HepG2 (cell line): ENCODE results near the gene CHST2. TPM values are rescaled to one million over a fixed set of nuclear protein-coding genes. Genes with fewer than 3 reads are reported as not detected.

Experiments used
- CEBPB ChIP-seq: IDR thresholded peaks from 2 replicates; pipeline ENCODE4 v1.6.1; 2011; ENCODE audit warnings: low read depth, low read length, improper control_type of control experiment, borderline replicate concordance
- MIXL1 ChIP-seq: IDR thresholded peaks from 2 replicates; pipeline ENCODE4 v1.6.1; 2016
- NONO ChIP-seq, 2 experiments: fragments of 450-650 bp in 1 of 2; sonication (generic) in 1 of 2; formaldehyde crosslinking in 1 of 2; IDR thresholded peaks in 1 of 2; conservative IDR thresholded peaks in 1 of 2; 2 replicates each; pipeline versions ENCODE4 v1.6.1 to v1.8.0; 2017 to 2022; ENCODE audit warnings: mild to moderate bottlenecking in 1 of 2, missing genetic modification reagents in 1 of 2, moderate library complexity in 1 of 2
- RNF219 ChIP-seq: sonication (generic); formaldehyde crosslinking; IDR thresholded peaks from 2 replicates; pipeline ENCODE4 v1.5.0; 2020; ENCODE audit warnings: mild to moderate bottlenecking, missing genetic modification reagents
- ZBED4 ChIP-seq: sonication (generic); formaldehyde crosslinking; IDR thresholded peaks from 2 replicates; pipeline ENCODE4 v1.4.0; 2020; ENCODE audit warnings: missing genetic modification reagents, borderline replicate concordance
- ZNF263 ChIP-seq: sonication (generic); formaldehyde crosslinking; IDR thresholded peaks from 2 replicates; pipeline ENCODE4 v1.4.0; 2020; ENCODE audit warnings: missing genetic modification reagents
- ZNF296 ChIP-seq: sonication (generic); formaldehyde crosslinking; conservative IDR thresholded peaks from 2 replicates; pipeline ENCODE4 v1.5.0; 2020; ENCODE audit warnings: mild to moderate bottlenecking, missing genetic modification reagents
- ZNF556 ChIP-seq: sonication (generic); formaldehyde crosslinking; IDR thresholded peaks from 2 replicates; pipeline ENCODE4 v1.4.0; 2020; ENCODE audit warnings: mild to moderate bottlenecking, missing genetic modification reagents, borderline replicate concordance
- ZNF609 ChIP-seq: sonication (generic); formaldehyde crosslinking; IDR thresholded peaks from 2 replicates; pipeline ENCODE4 v1.4.0; 2020; ENCODE audit warnings: mild to moderate bottlenecking, missing genetic modification reagents, borderline replicate concordance
- ZNF784 ChIP-seq: sonication (generic); formaldehyde crosslinking; IDR thresholded peaks from 2 replicates; pipeline ENCODE4 v1.5.1; 2020; ENCODE audit warnings: missing genetic modification reagents, mild to moderate bottlenecking, borderline replicate concordance
- polyA plus RNA-seq, 8 experiments: library from polyadenylated mRNA; depleted of rRNA in 3 of 8; stranded (reverse) in 7 of 8; unstranded in 1 of 8; fragments of >200 nt; fragmentation: Illumina TruSeq in 4 of 8; extraction: Trizol in 4 of 8; gene quantifications; 2 replicates each; pipeline versions ENCODE4 v1.2.1 to v1.2.3, GENCODE V29; 2011 to 2016; ENCODE audit warnings: low read depth in 4 of 8, missing spikeins in 1 of 8, mixed read lengths in 1 of 8; ENCODE audit not compliant: insufficient read depth in 1 of 8
- total RNA-seq, 5 experiments: library from RNA; depleted of rRNA; stranded (reverse); fragments of >200 nt; fragmentation: Illumina TruSeq; extraction: Trizol; gene quantifications; 2 replicates each; pipeline ENCODE4 v1.2.3, GENCODE V29; 2016; ENCODE audit warnings: low read depth in 1 of 5

Gene CHST2
- total and polyA plus RNA-seq, 2 of the 13 experiments (the other 11 are each of a cell fraction or from before 2014, with no cell fraction given) = not detected

- TF ChIP-seq ZNF609 (no peak), ZBED4 (CRISPR knock-in tag) (no peak), ZNF296 (CRISPR knock-in tag) (no peak), ZNF784 (CRISPR knock-in tag) (no peak), MIXL1 (CRISPR knock-in tag) (no peak), NONO (IDR thresholded peaks at IDR 0.05) (no peak), NONO (CRISPR knock-in tag; conservative IDR thresholded peaks at IDR 0.05) (no peak), RNF219 (CRISPR knock-in tag) (no peak), ZNF263 (CRISPR knock-in tag) (peak; percentile 53; the same call in 1 of the 2 replicates), ZNF556 (CRISPR knock-in tag) (no peak), CEBPB (peak; percentile 21; the same call in 1 of the 2 replicates)
Observed at GRCh38 chr3:143070977-143071551, 48.5 kb upstream of the CHST2 start (continued).
